GM12864 (cell line): ENCODE measurements around the gene MRPL49.
A peak's percentile ranks its signal among the peaks of the same experiment; 100 is the strongest.

Experiments used
- DNase-seq: peaks from one replicate; pipeline ENCODE4 v3.0.0-alpha.2; 2011; ENCODE audit warnings: low read depth
- H3K4me3 ChIP-seq: 2 replicates; pipeline ENCODE4 v1.5.1; 2011; ENCODE audit warnings: mild to moderate bottlenecking, low read depth, low read length, control low read depth
- TF ChIP-seq, protein P1 (sequence below): IDR thresholded peaks from 2 replicates; pipeline ENCODE4 v1.5.1; 2011; ENCODE audit warnings: low read depth, mild to moderate bottlenecking, moderate library complexity, low read length, control low read depth, inconsistent platforms; ENCODE audit errors: missing control alignments

Gene MRPL49

DNA sequence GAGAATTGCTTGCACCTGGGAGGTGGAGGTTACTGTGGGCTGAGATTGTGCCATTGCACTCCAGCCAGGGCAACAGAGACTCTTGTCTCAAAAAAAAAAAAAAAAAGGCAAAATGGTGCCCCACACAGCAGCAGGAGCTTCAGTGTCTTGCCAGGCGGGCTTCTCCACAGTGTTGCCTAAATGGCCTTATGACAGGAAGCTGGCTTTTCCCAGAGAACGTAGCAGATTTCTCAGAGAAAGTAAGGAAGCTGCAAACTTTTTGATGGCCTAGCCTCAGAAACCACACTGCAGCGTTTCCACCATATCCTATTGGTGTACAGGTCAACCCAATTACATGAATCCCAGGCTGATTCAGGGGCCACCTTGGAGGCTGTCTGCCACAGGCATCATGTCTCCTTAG, 35.2 kb downstream of the MRPL49 start:
- no peak for DNase-seq
- TF ChIP-seq, protein P1, sequence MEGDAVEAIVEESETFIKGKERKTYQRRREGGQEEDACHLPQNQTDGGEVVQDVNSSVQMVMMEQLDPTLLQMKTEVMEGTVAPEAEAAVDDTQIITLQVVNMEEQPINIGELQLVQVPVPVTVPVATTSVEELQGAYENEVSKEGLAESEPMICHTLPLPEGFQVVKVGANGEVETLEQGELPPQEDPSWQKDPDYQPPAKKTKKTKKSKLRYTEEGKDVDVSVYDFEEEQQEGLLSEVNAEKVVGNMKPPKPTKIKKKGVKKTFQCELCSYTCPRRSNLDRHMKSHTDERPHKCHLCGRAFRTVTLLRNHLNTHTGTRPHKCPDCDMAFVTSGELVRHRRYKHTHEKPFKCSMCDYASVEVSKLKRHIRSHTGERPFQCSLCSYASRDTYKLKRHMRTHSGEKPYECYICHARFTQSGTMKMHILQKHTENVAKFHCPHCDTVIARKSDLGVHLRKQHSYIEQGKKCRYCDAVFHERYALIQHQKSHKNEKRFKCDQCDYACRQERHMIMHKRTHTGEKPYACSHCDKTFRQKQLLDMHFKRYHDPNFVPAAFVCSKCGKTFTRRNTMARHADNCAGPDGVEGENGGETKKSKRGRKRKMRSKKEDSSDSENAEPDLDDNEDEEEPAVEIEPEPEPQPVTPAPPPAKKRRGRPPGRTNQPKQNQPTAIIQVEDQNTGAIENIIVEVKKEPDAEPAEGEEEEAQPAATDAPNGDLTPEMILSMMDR = no peak
- H3K4me3 ChIP-seq = no peak overlapping the region

DNA sequence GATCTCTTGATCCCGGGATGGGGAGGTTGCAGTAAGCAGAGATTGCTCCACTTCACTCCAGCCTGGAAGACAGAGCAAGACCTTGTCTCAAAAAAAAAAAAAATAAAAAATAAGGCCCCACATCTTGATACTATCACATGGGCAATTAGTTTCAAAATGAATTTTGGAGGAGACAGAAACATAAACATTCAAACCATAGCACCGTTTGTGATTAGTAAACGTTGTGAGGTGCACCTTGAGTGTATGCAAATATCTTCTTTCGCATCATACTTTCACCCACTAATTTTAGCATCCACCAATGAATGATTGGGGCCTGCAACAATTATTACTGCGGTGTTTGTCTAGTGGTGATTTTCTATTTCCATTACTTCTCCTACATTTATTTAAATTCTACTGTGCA, 36.9 kb downstream of the MRPL49 start:
- DNase-seq = peak; percentile 61
- TF ChIP-seq, protein P1 = no peak
- H3K4me3 ChIP-seq = no peak overlapping the region

DNA sequence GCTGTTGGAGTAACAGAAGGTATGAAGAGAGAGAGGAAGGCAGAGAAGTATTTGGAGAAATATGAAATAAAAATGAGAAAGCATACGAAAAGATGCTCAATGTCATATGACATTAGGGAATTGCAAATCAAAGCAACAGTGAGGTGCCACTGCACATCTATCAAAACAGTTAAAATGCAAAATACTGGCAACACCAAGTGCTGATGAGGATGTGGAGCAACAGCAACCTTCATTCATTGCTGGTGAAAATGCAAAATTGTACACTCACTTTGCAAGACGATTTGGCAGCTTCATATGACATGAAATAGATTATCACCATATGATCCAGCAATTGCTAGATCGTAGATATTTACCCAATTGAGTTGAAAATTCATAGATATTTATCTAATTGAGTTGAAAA, 38.5 kb downstream of the MRPL49 start:
- H3K4me3 ChIP-seq = no peak overlapping the region
- DNase-seq = no peak
- TF ChIP-seq, protein P1 = no peak

DNA sequence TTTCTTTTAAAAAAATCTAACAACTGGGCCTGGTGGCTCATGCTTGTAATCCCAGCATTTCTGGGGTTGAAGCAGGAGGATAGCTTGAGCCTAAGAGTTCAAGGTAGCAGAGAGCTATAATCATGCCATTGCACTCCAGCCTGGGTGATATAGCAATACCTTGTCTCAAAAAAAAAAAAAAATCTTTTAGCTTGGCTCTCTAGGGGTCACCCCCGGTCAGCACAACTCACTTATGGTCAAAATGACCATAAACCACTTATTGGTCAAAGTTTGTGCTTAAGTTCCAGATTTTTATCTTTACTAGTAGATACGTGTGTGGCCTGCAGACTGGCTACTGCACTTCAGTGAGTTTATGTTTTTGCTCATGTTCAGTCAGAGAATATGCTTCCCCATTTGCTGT, 41.6 kb downstream of the MRPL49 start:
- no peak overlapping the region for H3K4me3 ChIP-seq
- DNase-seq = no peak
- TF ChIP-seq, protein P1 = no peak

DNA sequence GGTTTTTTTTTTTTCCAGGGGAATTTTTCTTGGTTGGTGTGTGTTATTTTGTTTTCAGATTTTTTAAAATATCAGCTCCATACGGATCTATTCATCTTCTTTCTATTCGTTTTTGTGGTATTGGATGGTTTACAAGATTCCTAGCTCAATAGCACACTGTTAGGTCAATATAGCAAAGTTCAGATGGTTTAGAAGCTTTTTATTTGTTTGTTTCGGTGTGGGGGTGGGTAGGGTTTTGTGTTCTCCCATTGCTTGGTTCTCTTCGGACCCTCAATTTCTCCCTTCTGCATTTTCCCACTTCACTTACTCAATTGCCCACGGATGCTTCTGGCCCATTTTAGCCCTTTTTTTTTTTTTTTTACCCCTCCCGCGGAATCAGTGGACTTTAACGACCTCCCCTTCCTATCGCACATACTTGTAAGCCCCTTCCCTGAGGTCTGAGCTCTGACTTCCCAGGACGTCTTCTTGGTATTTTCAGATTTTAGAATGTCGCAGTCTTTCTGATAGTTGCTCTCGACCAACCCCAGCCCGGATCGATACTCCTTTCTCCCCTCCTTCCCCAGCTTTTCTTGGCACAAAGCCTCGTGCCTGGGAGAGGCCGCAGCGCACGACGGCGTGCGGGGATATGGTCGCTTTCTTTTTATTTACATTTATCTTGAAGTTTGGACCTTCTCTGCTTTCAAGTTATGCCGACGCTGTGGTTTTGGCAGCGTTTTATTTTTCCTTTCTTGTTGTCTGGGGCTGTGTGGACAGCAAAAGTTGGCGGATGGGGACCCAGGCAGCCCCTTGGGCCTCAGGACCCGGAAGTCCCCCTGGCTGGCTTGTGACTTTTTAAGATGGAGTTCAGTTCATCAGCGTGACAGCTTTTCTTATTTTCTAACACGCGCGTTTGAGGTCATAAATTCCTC, 43.5 kb downstream of the MRPL49 start:
- TF ChIP-seq, protein P1 = no peak
- no peak overlapping the region for H3K4me3 ChIP-seq
- no peak for DNase-seq

DNA sequence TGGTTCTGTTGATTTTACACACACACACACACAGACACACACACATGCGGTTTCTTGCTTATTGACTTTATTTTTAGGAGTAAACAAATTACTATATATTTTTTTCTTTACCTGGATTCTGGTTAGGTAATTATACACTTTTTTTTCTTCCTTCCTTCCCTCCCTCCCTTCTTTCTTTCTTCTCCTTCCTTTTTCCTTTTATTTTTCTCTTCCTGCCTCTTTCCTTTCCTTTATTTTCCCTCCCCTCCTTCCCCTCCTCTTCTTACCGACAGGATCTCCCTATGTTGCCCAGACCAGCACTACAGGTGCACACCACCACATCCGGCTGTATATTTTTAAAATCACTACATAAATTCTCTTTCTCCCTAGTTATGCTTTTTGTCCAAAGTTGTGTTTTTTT, 44.8 kb downstream of the MRPL49 start:
- TF ChIP-seq, protein P1 = no peak
- DNase-seq = no peak
- H3K4me3 ChIP-seq = no peak overlapping the region

DNA sequence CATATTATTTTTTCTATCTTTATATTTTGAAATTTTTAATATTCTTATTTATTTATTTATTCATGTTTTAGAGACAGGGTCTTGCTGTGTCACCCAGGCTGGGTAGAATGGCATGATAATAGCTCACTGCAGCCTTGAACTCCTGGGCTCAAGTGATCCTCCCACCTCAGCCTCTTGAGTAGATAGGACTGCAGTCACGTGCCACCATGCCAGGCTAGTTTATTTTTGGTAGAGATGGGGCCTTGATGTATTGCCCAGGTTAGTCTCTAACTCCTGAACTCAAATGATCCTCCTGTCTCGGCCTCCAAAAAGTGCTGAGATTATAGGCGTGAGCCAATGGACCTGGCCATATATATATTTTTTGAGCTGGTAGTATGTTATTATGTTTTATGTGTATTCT, 45.5 kb downstream of the MRPL49 start:
- DNase-seq = no peak
- H3K4me3 ChIP-seq = no peak overlapping the region
- TF ChIP-seq, protein P1 = no peak
